Measurements from ENCODE around the gene RNASE13.

- TF ChIP-seq POLR2AphosphoS5 (IDR thresholded peaks at IDR 0.05; ENCODE audit: low read depth, low read length), result no peak
- TF ChIP-seq POLR2A (IDR thresholded peaks at IDR 0.05; ENCODE audit: low read depth, low read length), result no peak
- TF ChIP-seq TAF1 (IDR thresholded peaks at IDR 0.05; ENCODE audit: low read depth, low read length), result no peak
- no peak for TF ChIP-seq SPI1 (IDR thresholded peaks at IDR 0.05; ENCODE audit: low read depth, low read length)
Measured at GRCh38 chr14:21081521-21082142, 47.0 kb upstream of the RNASE13 start.
